ENCODE measurements around the gene LTB4R2. TPM values are rescaled to one million over a fixed set of nuclear protein-coding genes. Genes with fewer than 3 reads are reported as not detected.

Gene LTB4R2
- total and polyA plus RNA-seq, 7 donors: under 0.01 to 5.5 (median 3.6) TPM; not detected in 1

- Histone ChIP-seq H3K27me3 (no peaks in the 10 kb centered on the region), H3K9me3 (no peaks in the 10 kb centered on the region), H3K4me3 (no peak overlapping the region), H3K4me1 (peaks cover 0 to 31% (median 29%) of the 10 kb centered on the region in 4 donors), H3K36me3 (peaks cover 25 to 40% (median 29%) of the 10 kb centered on the region in 4 donors), H3K27ac (no peak overlapping the region)
- intact Hi-C loops (cut with DNase I): no loop called here
- DNase-seq: no peak
- 82 to 90% methylated on average over 7 of the region's 7 CpGs for WGBS, 2 donors
- TF ChIP-seq EP300 (IDR thresholded peaks at IDR 0.05) (no peak), CTCF (IDR thresholded peaks at IDR 0.05) (no peak), POLR2A (IDR thresholded peaks at IDR 0.05) (no peak), POLR2AphosphoS5 (IDR thresholded peaks at IDR 0.05) (no peak)
Measured at GRCh38 chr14:24308342-24309124, 1.4 kb upstream of the LTB4R2 start.

GRCh38 chr14:24310265-24310645 lies 315 bp downstream of the LTB4R2 start:
- intact Hi-C loops (cut with DNase I): no loop called here
- no peak for TF ChIP-seq POLR2A (IDR thresholded peaks at IDR 0.05)
- Histone ChIP-seq H3K4me1 (peaks cover 0 to 31% (median 29%) of the 10 kb centered on the region in 4 donors), H3K27ac (peak overlapping the region; percentile 79 to 91 (median 82)), H3K36me3 (peaks cover 8 to 23% (median 11%) of the 10 kb centered on the region in 4 donors), H3K27me3 (peaks cover 0 to 3% (median under 1%) of the 10 kb centered on the region in 3 donors), H3K9me3 (no peaks in the 10 kb centered on the region), H3K4me3 (peak overlapping the region; percentile 44 to 62 (median 56))
- DNase-seq: no peak
- 15 to 24% methylated on average over 5 of the region's 5 CpGs for WGBS, 2 donors

DNA sequence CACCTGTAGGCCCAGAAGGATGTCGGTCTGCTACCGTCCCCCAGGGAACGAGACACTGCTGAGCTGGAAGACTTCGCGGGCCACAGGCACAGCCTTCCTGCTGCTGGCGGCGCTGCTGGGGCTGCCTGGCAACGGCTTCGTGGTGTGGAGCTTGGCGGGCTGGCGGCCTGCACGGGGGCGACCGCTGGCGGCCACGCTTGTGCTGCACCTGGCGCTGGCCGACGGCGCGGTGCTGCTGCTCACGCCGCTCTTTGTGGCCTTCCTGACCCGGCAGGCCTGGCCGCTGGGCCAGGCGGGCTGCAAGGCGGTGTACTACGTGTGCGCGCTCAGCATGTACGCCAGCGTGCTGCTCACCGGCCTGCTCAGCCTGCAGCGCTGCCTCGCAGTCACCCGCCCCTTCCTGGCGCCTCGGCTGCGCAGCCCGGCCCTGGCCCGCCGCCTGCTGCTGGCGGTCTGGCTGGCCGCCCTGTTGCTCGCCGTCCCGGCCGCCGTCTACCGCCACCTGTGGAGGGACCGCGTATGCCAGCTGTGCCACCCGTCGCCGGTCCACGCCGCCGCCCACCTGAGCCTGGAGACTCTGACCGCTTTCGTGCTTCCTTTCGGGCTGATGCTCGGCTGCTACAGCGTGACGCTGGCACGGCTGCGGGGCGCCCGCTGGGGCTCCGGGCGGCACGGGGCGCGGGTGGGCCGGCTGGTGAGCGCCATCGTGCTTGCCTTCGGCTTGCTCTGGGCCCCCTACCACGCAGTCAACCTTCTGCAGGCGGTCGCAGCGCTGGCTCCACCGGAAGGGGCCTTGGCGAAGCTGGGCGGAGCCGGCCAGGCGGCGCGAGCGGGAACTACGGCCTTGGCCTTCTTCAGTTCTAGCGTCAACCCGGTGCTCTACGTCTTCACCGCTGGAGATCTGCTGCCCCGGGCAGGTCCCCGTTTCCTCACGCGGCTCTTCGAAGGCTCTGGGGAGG lies 985 bp downstream of the LTB4R2 start, which contains the start of gene LTB4R:
TSS of gene LTB4R (plus strand) at position 857 of the 959 bp plus-strand sequence. CDS start 4,150 bp downstream, outside the sequence.
- Histone ChIP-seq H3K4me1 (peaks cover 0 to 32% (median 30%) of the 10 kb centered on the region in 4 donors), H3K27ac (peak within 1 kb of the TSS; percentile 79 to 91 (median 82)), H3K9me3 (no peaks in the 10 kb centered on the region), H3K27me3 (peaks cover 0 to 10% (median 7%) of the 10 kb centered on the region in 3 donors), H3K4me3 (peak within 1 kb of the TSS; percentile 44 to 62 (median 56)), H3K36me3 (peaks cover 1 to 16% (median 5%) of the 10 kb centered on the region in 4 donors)
- DNase-seq: peak; percentile 89
- TF ChIP-seq POLR2AphosphoS5 (IDR thresholded peaks at IDR 0.05): peak in 3 of 4 donors; percentile 21 to 59 (median 54)
- peak; percentile 22 to 45 (median 36) for TF ChIP-seq CTCF (IDR thresholded peaks at IDR 0.05)
- TF ChIP-seq EP300 (IDR thresholded peaks at IDR 0.05): no peak
- no peak for TF ChIP-seq POLR2A (IDR thresholded peaks at IDR 0.05)
- intact Hi-C loops (cut with DNase I): no loop called here
- WGBS, 2 donors: 14 to 17% methylated on average over 99 of the region's 99 CpGs

- peaks cover 0 to 21% (median 17%) of the 10 kb centered on the region in 3 donors for H3K27me3 ChIP-seq
- TF ChIP-seq POLR2A (IDR thresholded peaks at IDR 0.05) (no peak), CTCF (IDR thresholded peaks at IDR 0.05) (no peak), EP300 (IDR thresholded peaks at IDR 0.05) (no peak), POLR2AphosphoS5 (IDR thresholded peaks at IDR 0.05) (no peak)
- 93 to 96% methylated on average over 1 of the region's 1 CpG for WGBS, 2 donors
- peaks cover 0 to 39% (median 37%) of the 10 kb centered on the region in 4 donors for H3K4me1 ChIP-seq
- no peaks in the 10 kb centered on the region for H3K9me3 ChIP-seq
- DNase-seq: no peak
- peak overlapping the region; percentile 79 to 91 (median 82) for H3K27ac ChIP-seq
- intact Hi-C loops (cut with DNase I): no loop called here
- H3K4me3 ChIP-seq: peak overlapping the region in 3 of 4 donors; percentile 44 to 62 (median 59)
- peaks cover 0 to 5% (median 0%) of the 10 kb centered on the region in 4 donors for H3K36me3 ChIP-seq
Measured at GRCh38 chr14:24311837-24312615, 2.1 kb downstream of the LTB4R2 start.

All from sigmoid colon (tissue), 7 donors.